ENCODE measurements around the gene CDK17. TPM values are rescaled to one million over a fixed set of nuclear protein-coding genes. Genes with fewer than 3 reads are reported as not detected.

The CDK17 gene
- total and polyA plus RNA-seq, 9 donors = 13.8 to 59.2 (median 30.9) TPM

DNA sequence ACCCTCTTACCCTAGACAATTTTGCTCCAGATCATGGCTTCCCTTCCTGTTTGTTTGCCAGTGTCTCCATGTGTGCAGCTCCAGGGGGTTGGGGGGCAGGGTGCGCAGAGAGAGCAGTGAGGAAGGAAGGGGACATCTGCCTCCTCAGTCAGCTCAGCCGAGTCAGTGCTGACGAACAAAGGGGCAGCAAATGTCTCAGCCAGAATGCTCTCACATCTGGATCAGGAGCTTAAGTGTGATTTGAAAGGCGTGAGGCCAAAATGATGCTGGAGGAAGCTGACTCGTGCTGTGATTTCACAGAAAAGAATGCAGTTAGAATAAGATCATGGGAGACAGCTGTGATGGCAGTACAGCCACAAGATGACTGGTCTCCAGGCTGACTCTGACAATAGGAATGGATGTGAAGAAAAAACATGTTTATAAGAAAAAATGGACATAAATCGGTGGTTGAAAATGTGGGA lies 27.1 kb upstream of the CDK17 start:
- TF ChIP-seq POLR2A (IDR thresholded peaks at IDR 0.05) (no peak), EP300 (IDR thresholded peaks at IDR 0.05) (no peak)
- TF ChIP-seq, protein P1, sequence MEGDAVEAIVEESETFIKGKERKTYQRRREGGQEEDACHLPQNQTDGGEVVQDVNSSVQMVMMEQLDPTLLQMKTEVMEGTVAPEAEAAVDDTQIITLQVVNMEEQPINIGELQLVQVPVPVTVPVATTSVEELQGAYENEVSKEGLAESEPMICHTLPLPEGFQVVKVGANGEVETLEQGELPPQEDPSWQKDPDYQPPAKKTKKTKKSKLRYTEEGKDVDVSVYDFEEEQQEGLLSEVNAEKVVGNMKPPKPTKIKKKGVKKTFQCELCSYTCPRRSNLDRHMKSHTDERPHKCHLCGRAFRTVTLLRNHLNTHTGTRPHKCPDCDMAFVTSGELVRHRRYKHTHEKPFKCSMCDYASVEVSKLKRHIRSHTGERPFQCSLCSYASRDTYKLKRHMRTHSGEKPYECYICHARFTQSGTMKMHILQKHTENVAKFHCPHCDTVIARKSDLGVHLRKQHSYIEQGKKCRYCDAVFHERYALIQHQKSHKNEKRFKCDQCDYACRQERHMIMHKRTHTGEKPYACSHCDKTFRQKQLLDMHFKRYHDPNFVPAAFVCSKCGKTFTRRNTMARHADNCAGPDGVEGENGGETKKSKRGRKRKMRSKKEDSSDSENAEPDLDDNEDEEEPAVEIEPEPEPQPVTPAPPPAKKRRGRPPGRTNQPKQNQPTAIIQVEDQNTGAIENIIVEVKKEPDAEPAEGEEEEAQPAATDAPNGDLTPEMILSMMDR (IDR thresholded peaks at IDR 0.05) = no peak
- H3K4me1 ChIP-seq (ENCODE audit: insufficient read depth) = no peaks in the 10 kb centered on the region
- intact Hi-C loops (cut with DNase I) = no loop called here
- H3K27ac ChIP-seq = no peak overlapping the region
- H3K9me3 ChIP-seq = no peaks in the 10 kb centered on the region
- H3K27me3 ChIP-seq = no peaks in the 10 kb centered on the region
- DNase-seq = peak in 3 of 5 donors; percentile 20 to 34 (median 30)
- WGBS, 3 donors = 18 to 19% (median 18%) methylated on average over 6 of the region's 6 CpGs
- no peaks in the 10 kb centered on the region for H3K36me3 ChIP-seq
- H3K4me3 ChIP-seq = no peak overlapping the region

DNA sequence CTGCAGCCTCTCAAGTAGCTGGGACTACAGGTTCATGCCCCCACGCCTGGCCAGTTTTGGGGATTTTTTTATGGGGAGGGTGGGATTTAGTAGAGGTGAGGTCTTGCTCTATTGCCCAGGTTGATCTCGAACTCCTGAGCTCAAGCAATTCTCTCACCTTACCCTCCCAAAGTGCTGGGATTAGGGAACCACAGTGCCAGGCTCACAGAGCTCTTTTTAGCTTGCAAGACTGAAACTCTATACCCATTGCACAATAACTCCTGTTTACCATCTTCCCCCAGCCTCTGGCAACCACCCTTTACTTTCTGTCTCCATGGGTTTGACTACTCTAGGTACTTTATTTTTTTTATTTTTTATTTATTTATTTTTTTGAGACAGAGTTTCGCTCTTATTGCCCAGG lies 25.7 kb upstream of the CDK17 start:
- DNase-seq = no peak
- 89 to 94% (median 92%) methylated on average over 3 of the region's 3 CpGs for WGBS, 3 donors
- H3K9me3 ChIP-seq = no peaks in the 10 kb centered on the region
- H3K4me3 ChIP-seq = no peak overlapping the region
- peaks cover under 1% of the 10 kb centered on the region for H3K4me1 ChIP-seq (ENCODE audit: insufficient read depth)
- intact Hi-C loops (cut with DNase I) = no loop called here
- no peak for TF ChIP-seq POLR2A (IDR thresholded peaks at IDR 0.05)
- TF ChIP-seq EP300 (IDR thresholded peaks at IDR 0.05) = no peak
- TF ChIP-seq, protein P1 (IDR thresholded peaks at IDR 0.05) = no peak
- H3K27me3 ChIP-seq = no peaks in the 10 kb centered on the region
- no peak overlapping the region for H3K27ac ChIP-seq
- H3K36me3 ChIP-seq = no peaks in the 10 kb centered on the region

DNA sequence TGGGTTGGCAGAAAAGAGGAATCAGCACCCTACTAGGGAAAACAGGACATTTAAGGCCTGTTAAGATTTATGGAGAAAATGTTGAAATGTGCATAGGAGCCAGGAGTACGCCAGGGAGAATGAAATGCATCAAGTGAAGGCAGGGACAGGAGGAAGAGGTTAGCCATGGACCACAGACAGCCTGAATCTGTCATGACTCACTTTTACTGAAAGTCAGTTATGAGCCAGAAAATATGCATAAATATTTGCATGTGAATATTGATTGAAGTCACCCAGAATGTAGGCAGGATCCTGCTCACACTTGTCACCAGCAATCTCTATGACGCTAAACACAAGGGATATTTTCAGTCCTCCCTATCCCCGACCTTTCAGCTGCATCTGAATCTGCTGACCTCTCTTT lies 25.1 kb upstream of the CDK17 start:
- no peak for DNase-seq
- no peak overlapping the region for H3K4me3 ChIP-seq
- no peaks in the 10 kb centered on the region for H3K27me3 ChIP-seq
- no peak for TF ChIP-seq POLR2A (IDR thresholded peaks at IDR 0.05)
- TF ChIP-seq EP300 (IDR thresholded peaks at IDR 0.05) = no peak
- TF ChIP-seq, protein P1 (IDR thresholded peaks at IDR 0.05) = no peak
- peaks cover 1% of the 10 kb centered on the region for H3K4me1 ChIP-seq (ENCODE audit: insufficient read depth)
- H3K27ac ChIP-seq = no peak overlapping the region
- H3K36me3 ChIP-seq = no peaks in the 10 kb centered on the region
- intact Hi-C loops (cut with DNase I) = no loop called here
- H3K9me3 ChIP-seq = no peaks in the 10 kb centered on the region
- 62 to 75% (median 73%) methylated on average over 3 of the region's 3 CpGs for WGBS, 3 donors

DNA sequence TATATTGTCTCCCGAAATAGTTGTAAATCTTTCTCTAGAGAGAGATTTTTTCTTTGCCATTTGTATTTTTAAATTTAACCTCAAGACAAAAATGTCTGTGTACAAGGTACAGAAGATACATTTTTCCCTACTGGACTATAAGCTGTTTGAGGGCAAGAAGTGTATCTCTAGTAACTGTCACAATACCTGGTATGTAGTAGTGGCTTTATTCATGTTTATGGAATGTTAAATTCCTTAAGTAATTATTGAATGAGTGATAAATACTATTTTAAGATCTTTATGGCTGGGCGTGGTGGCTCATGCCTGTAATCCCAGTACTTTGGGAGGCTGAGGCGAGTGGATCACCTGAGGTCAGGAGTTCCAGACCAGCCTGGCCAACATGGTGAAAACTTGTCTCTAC lies 24.4 kb upstream of the CDK17 start:
- Histone ChIP-seq H3K4me1 (ENCODE audit: insufficient read depth) (peaks cover 1% of the 10 kb centered on the region), H3K9me3 (no peaks in the 10 kb centered on the region), H3K4me3 (no peak overlapping the region), H3K36me3 (no peaks in the 10 kb centered on the region), H3K27me3 (no peaks in the 10 kb centered on the region), H3K27ac (no peak overlapping the region)
- intact Hi-C loops (cut with DNase I) = no loop called here
- DNase-seq = no peak
- WGBS, 3 donors = 87 to 93% (median 91%) methylated on average over 3 of the region's 3 CpGs
- TF ChIP-seq EP300 (IDR thresholded peaks at IDR 0.05) = no peak
- TF ChIP-seq POLR2A (IDR thresholded peaks at IDR 0.05) = no peak
- TF ChIP-seq, protein P1 (IDR thresholded peaks at IDR 0.05) = no peak
